Cerebellar nuclear complex (tissue), 1 donor: ENCODE results near the gene SAMD8.
"Not testable (repeated sequence)": the region's sequence is repeated elsewhere in the genome, so short reads cannot be mapped to it uniquely, and the experiment has no call there.

Experiments used
- DNase-seq, 2 experiments: peaks; one replicate each; lab custom pipeline; 2025; lab: John Stamatoyannopoulos, UW

Gene SAMD8

GRCh38 chr10:75195035-75195763, 83.7 kb downstream of the SAMD8 start:
- DNase-seq = no peak

GRCh38 chr10:75197066-75197465, 85.6 kb downstream of the SAMD8 start:
- DNase-seq = no peak

GRCh38 chr10:75197906-75198305, 86.5 kb downstream of the SAMD8 start:
- no peak for DNase-seq

- not testable (repeated sequence) for DNase-seq
Observed at GRCh38 chr10:75199949-75200348, 88.5 kb downstream of the SAMD8 start.

GRCh38 chr10:75201793-75202307, 90.4 kb downstream of the SAMD8 start:
- no peak for DNase-seq

- DNase-seq = no peak
Observed at GRCh38 chr10:75202321-75203045, 91.0 kb downstream of the SAMD8 start.

GRCh38 chr10:75203046-75203620, 91.7 kb downstream of the SAMD8 start:
- not testable (repeated sequence) for DNase-seq

GRCh38 chr10:75203724-75204123, 92.3 kb downstream of the SAMD8 start:
- DNase-seq = no peak

GRCh38 chr10:75205908-75206307, 94.5 kb downstream of the SAMD8 start:
- no peak for DNase-seq

GRCh38 chr10:75206638-75207037, 95.2 kb downstream of the SAMD8 start:
- not testable (repeated sequence) for DNase-seq

- DNase-seq = no peak
Observed at GRCh38 chr10:75207079-75207856, 95.8 kb downstream of the SAMD8 start.

GRCh38 chr10:75207857-75208144, 96.3 kb downstream of the SAMD8 start:
- no peak for DNase-seq

- no peak for DNase-seq
Observed at GRCh38 chr10:75208181-75208580, 96.7 kb downstream of the SAMD8 start.

- DNase-seq = no peak
Observed at GRCh38 chr10:75209086-75209920, 97.8 kb downstream of the SAMD8 start.

- DNase-seq = peak in 1 of 2 experiments; percentile 40
Observed at GRCh38 chr10:75209921-75210281, 98.4 kb downstream of the SAMD8 start.

GRCh38 chr10:75210282-75211006, 99.0 kb downstream of the SAMD8 start, which contains the start of gene VDAC2:
TSS of gene VDAC2 (plus strand) at chr10:75210796. CDS start at chr10:75211159, 363 bp downstream.
- peak in 1 of 2 experiments; percentile 74 for DNase-seq

- DNase-seq = no peak
Observed at GRCh38 chr10:75211007-75211691, 99.7 kb downstream of the SAMD8 start.

- no peak for DNase-seq
Observed at GRCh38 chr10:75212343-75212742, 100.9 kb downstream of the SAMD8 start.

GRCh38 chr10:75220274-75220673, 108.8 kb downstream of the SAMD8 start:
- no peak for DNase-seq

- not testable (repeated sequence) for DNase-seq
Observed at GRCh38 chr10:75221492-75221891, 110.0 kb downstream of the SAMD8 start.
